ENCODE results near the gene GUCY1A1.

GUCY1A1 gene

GRCh38 chr4:155751569-155751968 is 84.9 kb downstream of the GUCY1A1 start:
- TF ChIP-seq ZFP30 (CRISPR knock-in tag; IDR thresholded peaks at IDR 0.05) (no peak), PATZ1 (CRISPR knock-in tag; IDR thresholded peaks at IDR 0.05; ENCODE audit: borderline replicate concordance) (no peak), POU6F1 (CRISPR knock-in tag; IDR thresholded peaks at IDR 0.05; ENCODE audit: borderline replicate concordance, low read depth) (no peak), TCF4 (CRISPR knock-in tag; IDR thresholded peaks at IDR 0.05; ENCODE audit: borderline replicate concordance) (no peak), ZC3H10 (CRISPR knock-in tag; IDR thresholded peaks at IDR 0.05) (no peak), PPARA (CRISPR knock-in tag; IDR thresholded peaks at IDR 0.05; ENCODE audit: borderline replicate concordance) (no peak), ISL1 (CRISPR knock-in tag; IDR thresholded peaks at IDR 0.05) (no peak), OSR1 (CRISPR knock-in tag; IDR thresholded peaks at IDR 0.05) (no peak), ESRRG (CRISPR knock-in tag; IDR thresholded peaks at IDR 0.05) (no peak)
- no peak for ATAC-seq

- TF ChIP-seq CSDC2 (CRISPR knock-in tag; IDR thresholded peaks at IDR 0.05) (no peak), OSR1 (CRISPR knock-in tag; IDR thresholded peaks at IDR 0.05) (no peak), SNAI2 (CRISPR knock-in tag; IDR thresholded peaks at IDR 0.05) (no peak), ISL1 (CRISPR knock-in tag; IDR thresholded peaks at IDR 0.05) (no peak), ZC3H10 (CRISPR knock-in tag; IDR thresholded peaks at IDR 0.05) (no peak), BACH2 (CRISPR knock-in tag; IDR thresholded peaks at IDR 0.05; ENCODE audit: borderline replicate concordance) (no peak), POU6F1 (CRISPR knock-in tag; IDR thresholded peaks at IDR 0.05; ENCODE audit: borderline replicate concordance, low read depth) (no peak), GLIS3 (CRISPR knock-in tag; IDR thresholded peaks at IDR 0.05) (no peak), ZFP3 (CRISPR knock-in tag; IDR thresholded peaks at IDR 0.05) (no peak), ZNF70 (CRISPR knock-in tag; IDR thresholded peaks at IDR 0.05) (no peak), ZNF565 (CRISPR knock-in tag; conservative IDR thresholded peaks at IDR 0.05; ENCODE audit: low read depth) (no peak), ZFP30 (CRISPR knock-in tag; IDR thresholded peaks at IDR 0.05) (no peak)
- ATAC-seq, result no peak
Measured at GRCh38 chr4:155757745-155758265, 91.2 kb downstream of the GUCY1A1 start.

GRCh38 chr4:155758481-155759371 is 92.1 kb downstream of the GUCY1A1 start, which contains the start of gene GUCY1B1:
TSS of gene GUCY1B1 (plus strand) at chr4:155759021. CDS start at chr4:155759141, 120 bp downstream.
- peak; percentile 99 for ATAC-seq
- 0 out of 2 replicates have a peak, but pooled peaks have one; percentile 22 for TF ChIP-seq ZFP3 (CRISPR knock-in tag; IDR thresholded peaks at IDR 0.05)
- TF ChIP-seq CSRNP3 (CRISPR knock-in tag; IDR thresholded peaks at IDR 0.05), result no peak

- ATAC-seq, result peak; percentile 45
- TF ChIP-seq TCF4 (CRISPR knock-in tag; IDR thresholded peaks at IDR 0.05; ENCODE audit: borderline replicate concordance), result no peak
- no peak for TF ChIP-seq GLIS3 (CRISPR knock-in tag; IDR thresholded peaks at IDR 0.05)
- no peak for TF ChIP-seq SNAI2 (CRISPR knock-in tag; IDR thresholded peaks at IDR 0.05)
- TF ChIP-seq BACH2 (CRISPR knock-in tag; IDR thresholded peaks at IDR 0.05; ENCODE audit: borderline replicate concordance), result no peak
- TF ChIP-seq ZFP30 (CRISPR knock-in tag; IDR thresholded peaks at IDR 0.05), result no peak
- no peak for TF ChIP-seq TSHZ2 (CRISPR knock-in tag; IDR thresholded peaks at IDR 0.05)
- TF ChIP-seq ESRRG (CRISPR knock-in tag; IDR thresholded peaks at IDR 0.05), result no peak
- TF ChIP-seq POU6F1 (CRISPR knock-in tag; IDR thresholded peaks at IDR 0.05; ENCODE audit: borderline replicate concordance, low read depth), result no peak
Measured at GRCh38 chr4:155759372-155760252, 93.0 kb downstream of the GUCY1A1 start.

All from SK-N-SH treated with all-trans-retinoic acid at 6 μM for 48 hours (cell line).